SHP77 treated with DMSO at 0.1 percent for 48 hours (cell line): ENCODE data around the gene HOXB7.

ENCODE experiments used
- DNase-seq: peaks from one replicate; lab custom pipeline; 2025; lab: John Stamatoyannopoulos, UW

Gene HOXB7

DNA sequence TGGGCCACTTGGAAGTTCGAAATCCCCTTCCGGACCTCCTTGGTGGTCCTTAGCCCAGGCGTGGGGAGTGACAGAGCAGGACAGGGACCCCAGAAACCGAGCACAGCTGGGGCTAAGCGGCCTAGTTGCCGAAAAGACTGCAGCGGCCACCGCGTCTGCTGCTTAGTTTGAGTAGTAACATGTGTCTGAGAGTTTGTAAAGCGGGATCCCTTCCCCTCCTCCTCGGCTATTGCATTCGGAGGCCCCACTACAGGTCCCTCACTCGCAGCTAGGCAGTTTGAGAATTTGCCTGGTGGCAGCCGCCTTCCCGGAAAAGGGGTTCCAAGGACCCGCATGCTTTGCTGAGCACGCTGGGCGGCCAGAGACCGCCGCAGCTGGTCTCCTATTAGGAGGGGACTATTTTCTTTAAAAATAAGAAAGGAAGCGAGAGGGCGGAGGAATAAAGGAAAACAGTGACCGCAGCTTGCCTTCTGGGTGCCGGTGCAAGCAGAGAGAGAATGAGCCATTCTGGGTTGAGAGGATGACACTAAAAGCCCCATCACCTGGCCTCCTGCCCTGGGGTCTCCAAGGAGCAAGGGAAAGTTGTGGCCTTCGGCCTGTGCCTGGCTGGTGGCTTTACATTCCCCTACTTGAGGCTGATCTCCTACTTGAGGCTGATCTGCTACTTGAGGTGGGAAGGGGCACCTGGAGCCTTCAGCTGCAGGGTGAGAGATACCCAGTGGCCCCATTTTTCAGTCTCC is 16.1 kb downstream of the HOXB7 start:
- DNase-seq: no peak

GRCh38 chr17:48593840-48594537 is 16.8 kb downstream of the HOXB7 start:
- peak; percentile 94 for DNase-seq

DNA sequence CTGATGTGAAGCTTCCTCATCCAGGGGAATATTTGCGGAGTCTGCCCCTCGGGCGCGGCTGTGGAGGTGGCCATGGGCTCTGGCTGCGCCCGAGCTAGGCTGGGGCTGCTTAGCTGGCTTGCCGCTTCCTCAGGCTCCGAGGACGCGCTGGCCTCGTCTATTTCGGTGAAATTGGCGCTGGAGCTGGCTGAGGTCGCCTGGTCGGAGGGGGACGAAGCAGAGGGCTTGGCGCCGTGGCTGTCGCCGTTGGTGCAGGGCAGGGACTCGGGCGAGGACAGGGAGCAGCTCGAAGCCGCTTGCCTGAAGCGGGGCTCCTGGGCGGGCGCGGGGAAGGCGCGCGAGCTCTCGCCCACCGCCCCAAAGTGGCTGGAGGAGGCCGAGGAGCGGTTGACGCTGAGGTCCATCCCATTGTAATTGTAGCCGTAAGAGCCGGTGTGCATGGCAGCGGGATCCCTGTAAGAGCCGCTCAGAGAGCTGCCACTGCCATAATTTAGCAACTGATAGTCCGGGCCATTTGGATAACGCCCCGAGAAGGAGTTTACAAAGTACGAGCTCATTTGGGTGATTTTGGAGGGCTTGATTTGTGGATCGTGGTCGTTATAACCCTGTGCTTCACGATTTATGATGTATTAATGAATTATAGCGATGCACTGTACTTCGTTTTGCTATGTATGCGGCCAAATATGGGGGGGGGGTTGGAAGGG is 17.5 kb downstream of the HOXB7 start, which contains the start of gene HOXB5:
Gene HOXB5 (minus strand): TSS at position 654 of the 704 bp plus-strand sequence. CDS start 97 bp downstream, at position 557.
- DNase-seq: peak; percentile 78

- no peak for DNase-seq
These were observed 18.2 kb downstream of the HOXB7 start for GRCh38 chr17:48592577-48592976.

- no peak for DNase-seq
These were observed 18.7 kb downstream of the HOXB7 start for GRCh38 chr17:48592057-48592514.

DNA sequence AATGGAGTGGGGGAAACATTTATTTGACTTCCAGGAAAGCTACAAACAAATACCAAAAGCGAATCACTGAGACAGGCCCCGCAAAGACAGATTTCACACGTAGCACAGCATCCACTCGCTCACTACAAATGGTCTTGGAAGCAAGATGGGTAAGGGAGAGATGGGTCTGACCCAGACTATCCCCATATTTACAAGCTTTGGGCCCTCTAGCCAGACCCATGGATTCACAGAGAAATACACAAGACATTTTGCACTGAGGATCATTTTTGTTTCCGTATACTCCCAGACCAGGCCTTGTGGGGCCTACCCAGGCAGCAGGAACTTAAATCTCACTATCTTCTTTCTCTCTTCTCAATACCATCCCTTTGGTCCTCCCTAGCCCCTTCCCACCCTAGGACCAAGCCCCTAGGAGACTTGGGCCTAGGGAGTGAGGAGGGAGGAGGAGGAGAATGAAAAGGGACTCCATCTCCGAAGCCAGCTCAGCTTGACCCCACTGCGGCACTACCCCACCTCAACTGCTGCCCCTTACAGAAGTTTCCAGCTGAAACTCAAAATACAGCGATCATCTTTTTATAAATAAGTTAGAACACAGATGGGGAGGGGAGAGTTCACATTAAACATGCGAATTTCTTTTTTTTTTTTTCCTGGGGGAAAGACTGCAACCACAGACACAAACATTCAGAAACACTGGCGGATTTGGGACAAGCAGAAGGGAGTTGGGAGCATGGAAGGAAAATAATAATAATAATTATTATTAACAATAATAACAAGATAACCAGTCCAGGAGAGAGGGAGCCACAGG is 19.4 kb downstream of the HOXB7 start:
- no peak for DNase-seq

DNA sequence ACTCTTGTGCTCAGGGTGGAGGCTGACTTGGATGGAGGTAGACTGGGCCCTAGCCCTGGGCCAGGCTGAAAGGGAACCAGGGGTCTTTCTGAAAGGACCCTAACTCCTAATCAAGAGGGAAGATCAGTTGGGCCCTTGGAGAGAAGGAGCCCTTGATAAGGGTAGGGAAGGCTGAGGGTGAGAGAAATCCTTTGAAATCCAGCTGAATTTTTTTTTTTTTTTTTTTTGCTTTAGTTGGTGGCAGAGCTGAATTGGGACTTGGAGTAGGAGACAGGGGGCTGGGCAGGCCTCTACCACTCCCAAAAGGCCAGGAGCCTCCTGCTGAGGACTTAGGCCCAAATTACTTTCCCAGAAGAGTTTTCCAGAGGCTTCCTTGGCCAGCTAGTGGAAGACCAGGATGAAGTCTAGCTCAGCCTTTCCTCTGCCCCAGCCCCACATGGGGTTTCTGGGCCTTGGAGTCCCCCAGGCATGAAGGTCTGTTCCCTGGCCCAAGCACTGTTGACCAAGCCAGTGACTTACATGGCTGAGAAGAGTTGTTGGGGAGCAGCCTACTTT is 20.1 kb downstream of the HOXB7 start:
- no peak for DNase-seq

DNA sequence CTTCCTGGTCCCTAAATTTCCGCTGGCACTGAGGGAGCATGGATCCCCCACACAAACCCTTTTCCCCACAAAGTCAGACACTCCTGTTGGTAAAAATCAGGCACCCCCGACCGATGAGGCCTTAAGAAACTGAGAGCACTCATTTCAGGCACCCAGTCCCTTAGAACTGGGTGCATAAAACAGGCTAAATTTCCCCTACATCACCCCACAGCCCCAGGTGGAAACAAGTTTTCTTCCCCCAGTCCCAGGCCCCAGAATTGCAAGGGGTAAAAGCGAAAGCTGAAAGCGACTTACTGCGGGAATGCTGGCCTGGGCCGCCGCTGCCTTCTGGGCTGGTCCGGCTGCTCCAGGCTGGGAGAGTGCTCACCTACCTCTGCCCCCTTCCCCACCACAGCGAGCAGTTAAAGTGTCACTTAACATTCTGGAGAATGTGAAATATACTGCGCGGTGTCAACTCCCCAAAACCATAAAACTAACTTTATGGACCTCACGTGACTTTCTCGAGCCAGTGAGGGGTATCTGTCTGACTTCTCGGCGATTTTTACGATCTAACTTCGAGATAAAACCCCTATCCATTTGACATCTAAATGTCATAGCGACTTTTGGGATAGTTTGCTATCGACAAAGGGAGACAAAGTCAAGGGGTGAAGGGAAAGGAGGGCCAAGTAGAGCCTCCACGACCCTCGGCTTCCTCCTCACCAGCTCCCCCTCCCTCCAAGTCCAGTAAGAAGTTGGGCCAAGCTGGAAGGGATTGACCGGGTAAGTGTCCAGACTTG is 20.8 kb downstream of the HOXB7 start, which contains the start of gene HOXB3:
Gene HOXB3 (minus strand): TSS at position 411 of the 776 bp plus-strand sequence. CDS start 37,767 bp downstream, outside the sequence.
- no peak for DNase-seq

GRCh38 chr17:48589060-48589830 is 21.6 kb downstream of the HOXB7 start:
- no peak for DNase-seq

GRCh38 chr17:48588528-48588927 is 22.3 kb downstream of the HOXB7 start:
- DNase-seq: no peak

GRCh38 chr17:48588074-48588415 is 22.8 kb downstream of the HOXB7 start:
- no peak for DNase-seq

DNA sequence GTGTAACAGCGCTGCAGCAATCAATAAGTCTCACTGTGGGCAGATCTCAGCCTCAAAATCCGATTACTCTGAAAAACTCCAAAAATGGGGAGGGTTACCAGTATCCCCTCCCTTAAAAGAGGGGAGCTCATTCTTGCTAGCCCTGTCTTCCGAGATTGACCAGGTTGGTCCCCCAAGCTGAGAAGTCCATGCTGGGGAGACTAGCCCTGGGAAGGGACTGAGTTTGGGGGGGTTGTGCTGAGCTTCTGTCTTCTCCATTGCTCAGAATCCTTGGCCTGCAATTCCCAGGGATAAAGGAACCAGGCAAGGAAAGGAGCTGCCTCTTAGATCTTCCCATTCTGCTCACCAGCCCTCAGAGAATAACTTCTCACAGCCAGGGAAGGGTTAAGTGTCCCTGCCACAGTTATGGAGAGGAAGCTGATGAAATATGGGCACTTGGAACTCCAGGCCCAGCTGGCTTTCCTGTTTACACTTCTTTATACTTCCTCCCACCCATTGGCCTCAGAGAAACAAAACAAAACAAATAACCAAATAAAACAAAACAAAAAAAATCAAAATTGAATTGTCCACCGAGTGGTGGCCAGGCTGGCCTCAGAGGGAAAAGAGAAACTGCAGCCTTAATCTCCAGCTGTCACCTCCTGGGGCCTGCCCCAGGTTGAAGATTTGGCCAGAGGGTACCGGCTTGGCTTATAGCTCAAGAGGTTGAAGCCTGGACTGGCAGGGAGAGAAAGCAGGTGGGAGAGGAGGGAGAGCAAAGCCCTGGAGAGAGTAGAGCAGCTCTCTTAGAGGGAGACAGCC is 23.3 kb downstream of the HOXB7 start:
- peak; percentile 98 for DNase-seq

- peak; percentile 54 for DNase-seq
These were observed 24.2 kb downstream of the HOXB7 start for GRCh38 chr17:48586355-48587258.

GRCh38 chr17:48584223-48584741 is 26.5 kb downstream of the HOXB7 start:
- DNase-seq: no peak

- DNase-seq: no peak
These were observed 27.1 kb downstream of the HOXB7 start for GRCh38 chr17:48583708-48584222.

GRCh38 chr17:48582750-48583069 is 28.1 kb downstream of the HOXB7 start:
- no peak for DNase-seq

- DNase-seq: no peak
These were observed 30.9 kb downstream of the HOXB7 start for GRCh38 chr17:48579760-48580554.
